Measurements from ENCODE around the gene ZDHHC12.

DNA sequence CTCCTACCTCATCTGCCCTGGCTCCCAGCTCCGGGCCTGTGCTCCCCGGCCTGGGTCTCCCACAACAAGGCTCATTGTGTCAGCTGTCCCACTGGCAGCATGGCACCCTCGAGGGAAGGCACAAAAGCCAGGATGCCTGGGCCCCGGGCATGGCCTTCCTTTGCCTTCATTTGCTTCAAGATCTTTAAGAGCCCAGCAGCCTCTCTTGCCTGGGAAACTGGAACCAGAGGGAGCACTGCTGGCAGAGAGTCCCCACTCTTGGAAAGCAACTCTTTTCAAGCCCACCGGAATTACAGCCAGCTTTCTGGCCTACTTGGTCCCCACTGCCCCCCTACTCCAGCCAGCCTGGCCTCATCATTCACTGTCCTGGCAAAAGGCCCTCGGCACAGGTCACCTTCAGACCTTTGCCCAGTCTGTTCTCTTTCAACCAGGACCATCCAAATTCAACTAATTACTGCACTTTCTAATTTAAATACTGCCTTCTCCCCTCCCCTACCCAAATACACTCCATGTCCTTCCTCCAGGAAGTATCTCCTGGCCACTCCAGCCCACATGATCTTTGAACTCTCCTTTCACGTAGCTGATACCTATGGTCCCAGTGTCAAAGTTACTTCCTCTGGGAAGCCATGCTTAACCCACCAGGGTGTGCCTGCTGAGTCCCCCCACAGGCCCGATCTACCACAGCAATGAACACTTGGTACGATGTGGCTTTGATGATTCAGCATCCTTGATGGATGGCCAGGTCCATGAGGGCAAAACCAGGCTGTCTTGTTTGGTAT lies 38.9 kb upstream of the ZDHHC12 start:
- TF ChIP-seq CTCF (IDR thresholded peaks at IDR 0.05) (no peak), ZFX (IDR thresholded peaks at IDR 0.05; ENCODE audit: borderline replicate concordance) (no peak)

All from 22Rv1 (cell line).